Vagina (tissue), 2 donors: ENCODE results near the gene ABCB4.

Source experiments
- POLR2A ChIP-seq, 2 donors: fragments of 450-650 bp; IDR thresholded peaks; one replicate each; pipeline ENCODE4 v1.6.1; 2017; ENCODE audit warnings: antibody characterized with exemption in 2 of 2, mild to moderate bottlenecking in 2 of 2, moderate library complexity in 2 of 2
- POLR2AphosphoS5 ChIP-seq, 2 donors: sonication (generic); formaldehyde crosslinking; IDR thresholded peaks; one replicate each; pipeline ENCODE4 v1.9.0; 2017; ENCODE audit warnings: antibody characterized with exemption in 2 of 2, mild to moderate bottlenecking in 2 of 2, low read depth in 1 of 2; ENCODE audit not compliant: insufficient read depth in 1 of 2
- TF ChIP-seq, protein P1 (sequence below), 3 experiments: fragments of 450-650 bp in 2 of 3; fragments of 200-600 bp in 1 of 3; sonication (generic) in 1 of 3; IDR thresholded peaks; one replicate each; pipeline ENCODE4 v1.5.1; 2017 to 2019; ENCODE audit warnings: antibody characterized with exemption in 3 of 3, mild to moderate bottlenecking in 2 of 3, moderate library complexity in 2 of 3

DNA sequence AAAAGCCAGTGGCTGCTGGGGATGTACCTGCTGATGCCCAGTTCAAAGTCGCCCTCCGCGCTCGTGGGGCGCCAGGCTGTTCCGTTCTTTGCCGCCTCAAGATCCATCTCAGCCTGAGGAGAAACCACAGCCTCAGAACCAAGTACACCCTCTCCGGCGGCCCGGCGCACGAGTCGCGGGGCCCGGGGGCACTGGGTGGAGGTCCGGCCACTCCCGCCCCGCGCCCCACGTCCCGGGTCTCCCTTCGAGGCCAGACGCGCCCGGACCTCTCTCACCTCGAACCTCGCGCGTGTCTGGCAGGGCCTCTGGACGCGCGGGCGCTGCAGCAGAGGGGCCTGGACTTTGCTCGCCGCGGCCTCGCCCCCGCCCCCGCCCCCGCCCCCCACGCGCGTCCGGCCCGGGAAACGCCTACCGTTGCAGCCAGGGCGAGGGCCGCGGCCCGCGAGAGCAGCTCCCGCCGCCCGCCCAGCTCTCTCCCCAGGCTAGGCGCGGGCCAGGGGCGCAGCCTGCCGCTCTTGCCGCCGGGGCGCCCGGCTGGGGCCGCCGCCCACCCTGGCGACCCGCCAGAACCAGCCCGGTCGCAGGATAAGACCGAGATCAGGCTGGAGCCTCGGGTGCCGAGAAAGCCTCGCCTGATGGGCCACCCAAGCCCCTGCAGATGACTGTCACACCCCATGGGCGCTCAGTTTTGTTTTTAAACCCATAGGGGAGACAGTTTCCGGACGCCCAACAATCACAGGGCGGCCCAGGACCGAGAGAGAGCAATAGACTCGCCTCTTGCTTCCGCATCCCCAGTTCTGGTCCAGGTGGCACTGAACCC is at the start of gene ABCB4:
- TF ChIP-seq, protein P1, sequence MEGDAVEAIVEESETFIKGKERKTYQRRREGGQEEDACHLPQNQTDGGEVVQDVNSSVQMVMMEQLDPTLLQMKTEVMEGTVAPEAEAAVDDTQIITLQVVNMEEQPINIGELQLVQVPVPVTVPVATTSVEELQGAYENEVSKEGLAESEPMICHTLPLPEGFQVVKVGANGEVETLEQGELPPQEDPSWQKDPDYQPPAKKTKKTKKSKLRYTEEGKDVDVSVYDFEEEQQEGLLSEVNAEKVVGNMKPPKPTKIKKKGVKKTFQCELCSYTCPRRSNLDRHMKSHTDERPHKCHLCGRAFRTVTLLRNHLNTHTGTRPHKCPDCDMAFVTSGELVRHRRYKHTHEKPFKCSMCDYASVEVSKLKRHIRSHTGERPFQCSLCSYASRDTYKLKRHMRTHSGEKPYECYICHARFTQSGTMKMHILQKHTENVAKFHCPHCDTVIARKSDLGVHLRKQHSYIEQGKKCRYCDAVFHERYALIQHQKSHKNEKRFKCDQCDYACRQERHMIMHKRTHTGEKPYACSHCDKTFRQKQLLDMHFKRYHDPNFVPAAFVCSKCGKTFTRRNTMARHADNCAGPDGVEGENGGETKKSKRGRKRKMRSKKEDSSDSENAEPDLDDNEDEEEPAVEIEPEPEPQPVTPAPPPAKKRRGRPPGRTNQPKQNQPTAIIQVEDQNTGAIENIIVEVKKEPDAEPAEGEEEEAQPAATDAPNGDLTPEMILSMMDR (IDR thresholded peaks at IDR 0.05), result no peak
- TF ChIP-seq POLR2AphosphoS5 (IDR thresholded peaks at IDR 0.05; ENCODE audit: insufficient read depth in 1 of 2, low read depth in 1 of 2) (no peak), POLR2A (IDR thresholded peaks at IDR 0.05) (no peak)
